Heart left ventricle (tissue), 13 donors: ENCODE measurements around the gene PTN.

ENCODE experiments used
- POLR2A ChIP-seq, 2 donors: fragments of 450-650 bp; IDR thresholded peaks; one replicate each; pipeline ENCODE4 v1.6.1; 2017; ENCODE audit warnings: antibody characterized with exemption in 2 of 2, mild to moderate bottlenecking in 2 of 2, moderate library complexity in 2 of 2
- TF ChIP-seq, protein P1 (sequence below), 12 donors: fragments of 200-600 bp; sonication (generic) in 4 of 12; IDR thresholded peaks; one replicate each; pipeline versions ENCODE4 v1.5.0 to v1.8.0; 2018 to 2022; ENCODE audit warnings: antibody characterized with exemption in 12 of 12, mild to moderate bottlenecking in 5 of 12
- donor health status: ischemic (EF 13 %, LVEDD 7.1; RV severe dilation, severe dysfunction).
- donor health status: DM: no; HTN: yes; CAD: no.
- donor health status: DM: no; HTN: no; CAD: no.
- donor health status: ischemic (EF 25% LVEDD 6.9; RV normal size, moderate dysfunction).
- donor health status: ischemic (EF 25% LVEDD 5.7; RV mildly dilated, moderate dysfunction).
- donor health status: ischemic (EF 35%, LVEDD 5.7; RV mildly dilated, moderate dysfunction).
- donor health status: nonischemic (EF 11% LVEDD 7.7; RV severe dilation, severe dysfunction).
- donor health status: DM: yes; HTN: yes; CAD: no.
- donor health status: PGD.
- donor health status: ischemic (EF 29% LVEDD 5.4; RV normal size, mild dysfunction).
- donor health status: nonischemic (EF 23%, LVEDD 6.1; RV moderate dilation, normal function).

DNA sequence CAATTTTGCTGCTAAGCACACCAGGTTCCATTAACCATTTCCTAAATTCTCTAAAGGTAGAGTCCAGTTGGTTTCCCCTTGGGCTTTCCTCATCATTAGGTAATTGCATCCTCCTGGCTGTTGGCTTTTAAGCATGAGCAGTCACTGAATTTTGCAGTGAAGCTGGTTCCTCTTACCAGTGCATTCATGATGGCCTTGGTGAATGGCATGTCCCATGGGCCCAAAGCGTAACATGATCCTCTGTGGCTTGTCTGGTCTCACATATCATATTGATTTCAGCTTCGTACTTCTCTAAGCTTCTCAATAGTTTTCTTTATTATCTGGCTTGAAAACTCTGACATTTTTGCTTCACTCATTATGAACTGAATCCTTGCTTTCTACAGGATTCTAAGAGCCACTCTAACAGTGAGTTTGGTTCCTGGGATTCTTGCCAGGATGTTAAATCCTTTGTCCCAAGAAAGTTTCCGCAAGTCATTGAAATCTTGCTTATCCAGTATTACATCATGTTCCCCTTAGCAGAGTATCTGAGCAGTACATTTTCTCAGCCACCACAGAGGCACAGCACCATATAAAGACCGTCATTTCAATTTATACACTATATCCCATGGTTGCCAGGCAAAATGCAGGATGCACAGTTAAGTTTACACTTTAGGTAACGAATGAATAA is 134.2 kb downstream of the PTN start:
- TF ChIP-seq, protein P1, sequence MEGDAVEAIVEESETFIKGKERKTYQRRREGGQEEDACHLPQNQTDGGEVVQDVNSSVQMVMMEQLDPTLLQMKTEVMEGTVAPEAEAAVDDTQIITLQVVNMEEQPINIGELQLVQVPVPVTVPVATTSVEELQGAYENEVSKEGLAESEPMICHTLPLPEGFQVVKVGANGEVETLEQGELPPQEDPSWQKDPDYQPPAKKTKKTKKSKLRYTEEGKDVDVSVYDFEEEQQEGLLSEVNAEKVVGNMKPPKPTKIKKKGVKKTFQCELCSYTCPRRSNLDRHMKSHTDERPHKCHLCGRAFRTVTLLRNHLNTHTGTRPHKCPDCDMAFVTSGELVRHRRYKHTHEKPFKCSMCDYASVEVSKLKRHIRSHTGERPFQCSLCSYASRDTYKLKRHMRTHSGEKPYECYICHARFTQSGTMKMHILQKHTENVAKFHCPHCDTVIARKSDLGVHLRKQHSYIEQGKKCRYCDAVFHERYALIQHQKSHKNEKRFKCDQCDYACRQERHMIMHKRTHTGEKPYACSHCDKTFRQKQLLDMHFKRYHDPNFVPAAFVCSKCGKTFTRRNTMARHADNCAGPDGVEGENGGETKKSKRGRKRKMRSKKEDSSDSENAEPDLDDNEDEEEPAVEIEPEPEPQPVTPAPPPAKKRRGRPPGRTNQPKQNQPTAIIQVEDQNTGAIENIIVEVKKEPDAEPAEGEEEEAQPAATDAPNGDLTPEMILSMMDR (IDR thresholded peaks at IDR 0.05) = no peak
- TF ChIP-seq POLR2A (IDR thresholded peaks at IDR 0.05) = no peak
